Testis (tissue), 2 donors: ENCODE measurements around the gene HOTAIR.

Source experiments
- CTCF ChIP-seq, 3 experiments: fragments of 450-650 bp in 2 of 3; fragments of 200-600 bp in 1 of 3; sonication (generic) in 1 of 3; IDR thresholded peaks; one replicate each; pipeline ENCODE4 v1.5.1; 2016 to 2019; ENCODE audit warnings: antibody characterized with exemption in 3 of 3, mild to moderate bottlenecking in 2 of 3, moderate library complexity in 1 of 3
- POLR2A ChIP-seq: fragments of 450-650 bp; IDR thresholded peaks from one replicate; pipeline ENCODE4 v1.6.1; 2017; ENCODE audit warnings: antibody characterized with exemption, mild to moderate bottlenecking, moderate library complexity

- TF ChIP-seq CTCF (IDR thresholded peaks at IDR 0.05) (no peak), POLR2A (no peak)
Measured at GRCh38 chr12:53941187-53941586, 33.6 kb downstream of the HOTAIR start.
